ENCODE data around the gene ZSWIM1.

Gene ZSWIM1

GRCh38 chr20:45841407-45842129, 39.5 kb upstream of the ZSWIM1 start:
- 93% methylated on average over 10 of the region's 10 CpGs for WGBS, 2 experiments
- Histone ChIP-seq H3K4me3 (ENCODE audit: insufficient read depth, low read depth, low read length) (no peak overlapping the region), H3K4me1 (ENCODE audit: control insufficient read depth, insufficient read depth, low read length) (no peaks in the 10 kb centered on the region), H3K36me3 (ENCODE audit: control insufficient read depth, insufficient read depth, low read length) (peaks cover 21% of the 10 kb centered on the region), H3K27me3 (ENCODE audit: control insufficient read depth, insufficient read depth, low read length, poor library complexity, severe bottlenecking) (no peaks in the 10 kb centered on the region), H3K9me3 (ENCODE audit: control insufficient read depth, low read length) (no peaks in the 10 kb centered on the region), H3K27ac (ENCODE audit: insufficient read depth, low read depth, low read length, poor library complexity, severe bottlenecking) (no peak overlapping the region)

GRCh38 chr20:45842169-45842812, 38.7 kb upstream of the ZSWIM1 start:
- H3K4me3 ChIP-seq (ENCODE audit: insufficient read depth, low read depth, low read length): no peak overlapping the region
- no peak overlapping the region for H3K27ac ChIP-seq (ENCODE audit: insufficient read depth, low read depth, low read length, poor library complexity, severe bottlenecking)
- H3K27me3 ChIP-seq (ENCODE audit: control insufficient read depth, insufficient read depth, low read length, poor library complexity, severe bottlenecking): no peaks in the 10 kb centered on the region
- 93 to 94% methylated on average over 5 of the region's 5 CpGs for WGBS, 2 experiments
- H3K36me3 ChIP-seq (ENCODE audit: control insufficient read depth, insufficient read depth, low read length): peaks cover 21% of the 10 kb centered on the region
- no peaks in the 10 kb centered on the region for H3K9me3 ChIP-seq (ENCODE audit: control insufficient read depth, low read length)
- no peaks in the 10 kb centered on the region for H3K4me1 ChIP-seq (ENCODE audit: control insufficient read depth, insufficient read depth, low read length)

- Histone ChIP-seq H3K27ac (ENCODE audit: insufficient read depth, low read depth, low read length, poor library complexity, severe bottlenecking) (no peak overlapping the region), H3K36me3 (ENCODE audit: control insufficient read depth, insufficient read depth, low read length) (peaks cover 21% of the 10 kb centered on the region), H3K9me3 (ENCODE audit: control insufficient read depth, low read length) (no peaks in the 10 kb centered on the region), H3K27me3 (ENCODE audit: control insufficient read depth, insufficient read depth, low read length, poor library complexity, severe bottlenecking) (no peaks in the 10 kb centered on the region), H3K4me1 (ENCODE audit: control insufficient read depth, insufficient read depth, low read length) (no peaks in the 10 kb centered on the region), H3K4me3 (ENCODE audit: insufficient read depth, low read depth, low read length) (no peak overlapping the region)
- 94 to 95% methylated on average over 14 of the region's 14 CpGs for WGBS, 2 experiments
Measured at GRCh38 chr20:45843506-45843905, 37.5 kb upstream of the ZSWIM1 start.

- Histone ChIP-seq H3K36me3 (ENCODE audit: control insufficient read depth, insufficient read depth, low read length) (peaks cover 21% of the 10 kb centered on the region), H3K27me3 (ENCODE audit: control insufficient read depth, insufficient read depth, low read length, poor library complexity, severe bottlenecking) (no peaks in the 10 kb centered on the region), H3K4me3 (ENCODE audit: insufficient read depth, low read depth, low read length) (no peak overlapping the region), H3K9me3 (ENCODE audit: control insufficient read depth, low read length) (no peaks in the 10 kb centered on the region), H3K4me1 (ENCODE audit: control insufficient read depth, insufficient read depth, low read length) (no peaks in the 10 kb centered on the region), H3K27ac (ENCODE audit: insufficient read depth, low read depth, low read length, poor library complexity, severe bottlenecking) (no peak overlapping the region)
Measured at GRCh38 chr20:45845452-45845851, 35.6 kb upstream of the ZSWIM1 start.

GRCh38 chr20:45848421-45848820, 32.6 kb upstream of the ZSWIM1 start:
- H3K4me3 ChIP-seq (ENCODE audit: insufficient read depth, low read depth, low read length): no peak overlapping the region
- no peak overlapping the region for H3K27ac ChIP-seq (ENCODE audit: insufficient read depth, low read depth, low read length, poor library complexity, severe bottlenecking)
- H3K36me3 ChIP-seq (ENCODE audit: control insufficient read depth, insufficient read depth, low read length): peaks cover 11% of the 10 kb centered on the region
- H3K9me3 ChIP-seq (ENCODE audit: control insufficient read depth, low read length): no peaks in the 10 kb centered on the region
- H3K27me3 ChIP-seq (ENCODE audit: control insufficient read depth, insufficient read depth, low read length, poor library complexity, severe bottlenecking): no peaks in the 10 kb centered on the region
- H3K4me1 ChIP-seq (ENCODE audit: control insufficient read depth, insufficient read depth, low read length): no peaks in the 10 kb centered on the region
- WGBS, 2 experiments: 90 to 95% methylated on average over 8 of the region's 8 CpGs

GRCh38 chr20:45848969-45849582, 32.0 kb upstream of the ZSWIM1 start:
- Histone ChIP-seq H3K36me3 (ENCODE audit: control insufficient read depth, insufficient read depth, low read length) (peaks cover 5% of the 10 kb centered on the region), H3K9me3 (ENCODE audit: control insufficient read depth, low read length) (no peaks in the 10 kb centered on the region)

GRCh38 chr20:45850238-45850637, 30.8 kb upstream of the ZSWIM1 start:
- Histone ChIP-seq H3K27ac (ENCODE audit: insufficient read depth, low read depth, low read length, poor library complexity, severe bottlenecking) (no peak overlapping the region), H3K4me1 (ENCODE audit: control insufficient read depth, insufficient read depth, low read length) (no peaks in the 10 kb centered on the region), H3K36me3 (ENCODE audit: control insufficient read depth, insufficient read depth, low read length) (no peaks in the 10 kb centered on the region), H3K27me3 (ENCODE audit: control insufficient read depth, insufficient read depth, low read length, poor library complexity, severe bottlenecking) (no peaks in the 10 kb centered on the region), H3K4me3 (ENCODE audit: insufficient read depth, low read depth, low read length) (no peak overlapping the region), H3K9me3 (ENCODE audit: control insufficient read depth, low read length) (no peaks in the 10 kb centered on the region)
- WGBS, 2 experiments: 93 to 95% methylated on average over 2 of the region's 2 CpGs

More at GRCh38 chr20:45848969-45849582, 32.0 kb upstream of the ZSWIM1 start:
- Histone ChIP-seq H3K27me3 (ENCODE audit: control insufficient read depth, insufficient read depth, low read length, poor library complexity, severe bottlenecking) (no peaks in the 10 kb centered on the region), H3K4me3 (ENCODE audit: insufficient read depth, low read depth, low read length) (no peak overlapping the region), H3K27ac (ENCODE audit: insufficient read depth, low read depth, low read length, poor library complexity, severe bottlenecking) (no peak overlapping the region), H3K4me1 (ENCODE audit: control insufficient read depth, insufficient read depth, low read length) (no peaks in the 10 kb centered on the region)
- 94 to 98% methylated on average over 8 of the region's 8 CpGs for WGBS, 2 experiments

GRCh38 chr20:45850926-45851325, 30.1 kb upstream of the ZSWIM1 start:
- Histone ChIP-seq H3K4me1 (ENCODE audit: control insufficient read depth, insufficient read depth, low read length) (no peaks in the 10 kb centered on the region), H3K27me3 (ENCODE audit: control insufficient read depth, insufficient read depth, low read length, poor library complexity, severe bottlenecking) (no peaks in the 10 kb centered on the region), H3K27ac (ENCODE audit: insufficient read depth, low read depth, low read length, poor library complexity, severe bottlenecking) (no peak overlapping the region), H3K9me3 (ENCODE audit: control insufficient read depth, low read length) (no peaks in the 10 kb centered on the region), H3K36me3 (ENCODE audit: control insufficient read depth, insufficient read depth, low read length) (no peaks in the 10 kb centered on the region), H3K4me3 (ENCODE audit: insufficient read depth, low read depth, low read length) (no peak overlapping the region)
- 93 to 100% methylated on average over 1 of the region's 1 CpG for WGBS, 2 experiments

- no peak overlapping the region for H3K4me3 ChIP-seq (ENCODE audit: insufficient read depth, low read depth, low read length)
- H3K9me3 ChIP-seq (ENCODE audit: control insufficient read depth, low read length): no peaks in the 10 kb centered on the region
- H3K27ac ChIP-seq (ENCODE audit: insufficient read depth, low read depth, low read length, poor library complexity, severe bottlenecking): no peak overlapping the region
- H3K36me3 ChIP-seq (ENCODE audit: control insufficient read depth, insufficient read depth, low read length): no peaks in the 10 kb centered on the region
- H3K27me3 ChIP-seq (ENCODE audit: control insufficient read depth, insufficient read depth, low read length, poor library complexity, severe bottlenecking): no peaks in the 10 kb centered on the region
- no peaks in the 10 kb centered on the region for H3K4me1 ChIP-seq (ENCODE audit: control insufficient read depth, insufficient read depth, low read length)
Measured at GRCh38 chr20:45851501-45851900, 29.5 kb upstream of the ZSWIM1 start.

- no peaks in the 10 kb centered on the region for H3K27me3 ChIP-seq (ENCODE audit: control insufficient read depth, insufficient read depth, low read length, poor library complexity, severe bottlenecking)
- WGBS, 2 experiments: 93 to 96% methylated on average over 6 of the region's 6 CpGs
- no peaks in the 10 kb centered on the region for H3K9me3 ChIP-seq (ENCODE audit: control insufficient read depth, low read length)
- H3K27ac ChIP-seq (ENCODE audit: insufficient read depth, low read depth, low read length, poor library complexity, severe bottlenecking): no peak overlapping the region
- no peaks in the 10 kb centered on the region for H3K4me1 ChIP-seq (ENCODE audit: control insufficient read depth, insufficient read depth, low read length)
- no peak overlapping the region for H3K4me3 ChIP-seq (ENCODE audit: insufficient read depth, low read depth, low read length)
- H3K36me3 ChIP-seq (ENCODE audit: control insufficient read depth, insufficient read depth, low read length): no peaks in the 10 kb centered on the region
Measured at GRCh38 chr20:45852326-45852725, 28.7 kb upstream of the ZSWIM1 start.
